Fibroblast of mammary gland (primary cell): Measurements from ENCODE around the gene OR10R2.

Experiments
- DNase-seq: peaks from one replicate; pipeline ENCODE4 v3.0.0-alpha.2; 2010; ENCODE audit warnings: low read depth
- H3K4me3 ChIP-seq: 2 replicates; pipeline ENCODE4 v1.5.1; 2011; ENCODE audit warnings: low read depth, mild to moderate bottlenecking, low read length, moderate library complexity; ENCODE audit not compliant: control insufficient read depth
- TF ChIP-seq, protein P1 (sequence below): conservative IDR thresholded peaks from 2 replicates; pipeline ENCODE4 v1.5.1; 2011; ENCODE audit warnings: low read depth, low read length, inconsistent platforms; ENCODE audit not compliant: control insufficient read depth, insufficient read depth

Gene OR10R2

DNA sequence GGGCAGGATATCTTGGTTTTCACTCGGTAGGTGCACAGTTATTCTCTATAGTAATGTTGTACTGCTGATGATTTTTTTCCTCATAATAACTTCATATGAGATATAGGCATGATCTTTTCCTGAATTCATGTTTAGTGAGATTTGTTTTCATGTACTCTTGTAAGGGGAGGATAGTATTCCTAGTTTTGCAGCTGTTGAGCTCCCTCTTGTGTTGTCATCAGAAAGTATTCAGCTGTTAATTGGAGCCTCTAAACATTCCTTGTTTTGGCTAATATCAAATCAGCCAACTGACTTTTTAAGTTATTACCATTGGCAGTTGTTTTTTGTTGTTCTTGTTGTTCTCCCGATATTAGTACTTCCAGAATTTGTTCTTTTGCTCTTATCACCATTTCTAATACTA is 24.4 kb downstream of the OR10R2 start:
- no peak overlapping the region for H3K4me3 ChIP-seq
- DNase-seq, result peak; percentile 8
- TF ChIP-seq, protein P1, sequence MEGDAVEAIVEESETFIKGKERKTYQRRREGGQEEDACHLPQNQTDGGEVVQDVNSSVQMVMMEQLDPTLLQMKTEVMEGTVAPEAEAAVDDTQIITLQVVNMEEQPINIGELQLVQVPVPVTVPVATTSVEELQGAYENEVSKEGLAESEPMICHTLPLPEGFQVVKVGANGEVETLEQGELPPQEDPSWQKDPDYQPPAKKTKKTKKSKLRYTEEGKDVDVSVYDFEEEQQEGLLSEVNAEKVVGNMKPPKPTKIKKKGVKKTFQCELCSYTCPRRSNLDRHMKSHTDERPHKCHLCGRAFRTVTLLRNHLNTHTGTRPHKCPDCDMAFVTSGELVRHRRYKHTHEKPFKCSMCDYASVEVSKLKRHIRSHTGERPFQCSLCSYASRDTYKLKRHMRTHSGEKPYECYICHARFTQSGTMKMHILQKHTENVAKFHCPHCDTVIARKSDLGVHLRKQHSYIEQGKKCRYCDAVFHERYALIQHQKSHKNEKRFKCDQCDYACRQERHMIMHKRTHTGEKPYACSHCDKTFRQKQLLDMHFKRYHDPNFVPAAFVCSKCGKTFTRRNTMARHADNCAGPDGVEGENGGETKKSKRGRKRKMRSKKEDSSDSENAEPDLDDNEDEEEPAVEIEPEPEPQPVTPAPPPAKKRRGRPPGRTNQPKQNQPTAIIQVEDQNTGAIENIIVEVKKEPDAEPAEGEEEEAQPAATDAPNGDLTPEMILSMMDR, result no peak

- peak; percentile 10 for DNase-seq
- no peak overlapping the region for H3K4me3 ChIP-seq
- TF ChIP-seq, protein P1, result peak; percentile 34
Measured at GRCh38 chr1:158506369-158506987, 34.5 kb downstream of the OR10R2 start.

DNA sequence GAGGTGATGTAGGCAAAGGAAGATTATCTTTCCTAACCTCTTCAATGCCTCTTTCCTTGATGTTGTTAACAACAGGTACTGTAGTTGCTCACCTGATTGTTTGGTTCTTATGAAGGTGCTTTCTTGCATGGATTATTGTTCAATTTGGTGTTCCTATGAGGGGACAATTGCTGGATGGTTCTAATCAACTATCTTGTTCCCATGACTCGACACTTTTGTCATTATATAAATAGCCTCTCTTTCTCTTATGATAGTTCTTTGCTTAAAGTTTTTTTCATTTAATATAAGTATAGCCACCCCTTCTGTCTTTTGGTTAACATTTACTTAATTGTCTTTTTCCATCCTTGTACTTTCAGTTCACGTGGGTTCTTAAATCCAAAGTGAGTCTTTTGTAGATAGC is 35.5 kb downstream of the OR10R2 start:
- TF ChIP-seq, protein P1, result no peak
- DNase-seq, result no peak

DNA sequence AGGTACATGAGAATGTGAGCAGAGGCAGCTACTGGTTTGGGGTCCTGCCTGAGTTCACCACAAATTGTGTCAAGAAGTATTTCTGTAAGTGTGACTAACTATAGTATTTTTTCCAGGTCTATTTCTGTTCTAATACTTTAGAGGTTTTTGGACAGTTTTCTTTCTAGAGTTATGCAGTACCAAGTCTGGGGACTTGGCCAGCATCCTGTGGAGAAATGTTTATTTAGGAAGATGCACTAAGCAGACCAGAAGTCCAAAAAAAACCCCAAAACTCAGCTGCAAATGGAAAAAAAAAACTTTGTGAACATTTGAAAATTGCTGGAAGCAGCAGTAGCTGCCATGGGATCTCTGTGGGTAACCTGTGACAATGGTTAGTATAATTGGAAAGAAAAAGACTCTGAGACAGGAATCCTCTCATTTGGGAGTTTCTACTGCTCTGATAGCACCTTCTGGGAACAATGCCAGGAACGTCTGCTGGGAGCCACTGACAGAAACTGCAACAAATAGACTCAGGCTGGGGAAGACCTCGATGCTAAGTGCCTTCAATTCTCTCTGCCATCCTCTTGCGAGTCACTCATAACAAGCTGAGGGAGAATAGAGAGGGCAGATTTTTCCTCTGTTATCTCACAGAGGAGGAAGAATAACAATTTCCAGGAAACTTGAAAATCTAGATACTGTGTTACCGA is 37.6 kb downstream of the OR10R2 start:
- DNase-seq, result no peak
- H3K4me3 ChIP-seq, result no peak overlapping the region
- TF ChIP-seq, protein P1, result no peak

More for the DNA sequence above, 35.5 kb downstream of the OR10R2 start:
- H3K4me3 ChIP-seq, result no peak overlapping the region

DNA sequence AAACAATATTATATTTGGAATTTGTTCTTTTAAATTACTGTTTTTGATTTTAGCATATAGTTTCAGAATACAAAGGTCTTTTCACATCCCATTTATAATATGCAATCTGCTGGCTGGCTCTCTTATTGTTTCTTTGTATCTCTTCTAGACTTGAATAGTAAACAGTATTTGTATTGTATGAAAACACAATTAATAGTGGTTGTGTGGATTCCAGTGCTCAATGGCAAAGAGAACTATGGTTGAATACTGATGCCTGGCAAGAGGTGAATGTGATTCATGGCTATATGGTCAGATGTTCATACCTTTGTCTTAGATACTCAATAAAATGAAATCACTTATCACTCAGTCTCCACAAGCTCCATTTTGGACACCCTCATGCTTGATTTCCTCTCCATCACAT is 44.9 kb downstream of the OR10R2 start:
- DNase-seq, result no peak
- TF ChIP-seq, protein P1, result no peak
- no peak overlapping the region for H3K4me3 ChIP-seq

- no peak for DNase-seq
- H3K4me3 ChIP-seq, result no peak overlapping the region
- TF ChIP-seq, protein P1, result no peak
Measured at GRCh38 chr1:158520021-158520420, 48.0 kb downstream of the OR10R2 start.
